ENCODE data around the gene TBRG4. TPM values are rescaled to one million over a fixed set of nuclear protein-coding genes. Genes with fewer than 3 reads are reported as not detected.

The TBRG4 gene
- polyA plus RNA-seq, 3 donors = 32.7 to 42.2 (median 38.4) TPM

DNA sequence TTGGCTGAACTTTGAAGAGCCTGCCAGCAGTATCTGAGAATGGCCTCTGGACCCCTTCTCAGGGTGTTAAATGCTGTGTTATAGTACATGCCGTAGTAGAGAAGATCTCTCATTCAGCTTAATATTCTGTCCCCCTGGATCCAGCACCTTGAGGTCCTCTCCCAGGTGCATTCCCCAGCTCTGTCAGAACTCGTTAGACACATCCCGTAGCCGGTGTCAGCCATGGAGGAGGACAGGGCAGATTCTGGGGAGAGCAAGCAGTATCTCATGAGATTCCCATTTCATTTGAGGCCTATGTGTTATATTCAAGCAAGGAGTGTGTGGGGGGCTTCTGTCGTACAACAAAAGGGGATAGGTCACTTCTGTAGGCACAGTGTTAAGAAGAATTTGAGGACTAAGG lies 57.6 kb downstream of the TBRG4 start:
- no peak overlapping the region for H2AFZ ChIP-seq (ENCODE audit: insufficient read depth, low read depth, low read length, poor library complexity, severe bottlenecking)
- H3K36me3 ChIP-seq (replicated peaks in 1 of 2; ENCODE audit: control insufficient read depth in 1 of 2, insufficient read depth in 2 of 2, low read length in 2 of 2) = peaks cover 39 to 57% of the 10 kb centered on the region in 2 donors
- intact Hi-C loops (cut with micrococcal nuclease) = no loop called here
- H3K9ac ChIP-seq (ENCODE audit: insufficient read depth, low read length, poor library complexity, severe bottlenecking) = no peak overlapping the region
- Mint-ChIP-seq H3K4me3 (no peak overlapping the region), H3K4me1 (peaks cover 25% of the 10 kb centered on the region), H3K27ac (peak overlapping the region in 3 of 7 donors; percentile 42 to 72 (median 51)), H3K36me3 (peaks cover 46 to 73% of the 10 kb centered on the region in 2 donors), H3K9me3 (no peaks in the 10 kb centered on the region), H3K27me3 (ENCODE audit: low read depth in 3 of 3) (no peaks in the 10 kb centered on the region)
- no peaks in the 10 kb centered on the region for H3K9me3 ChIP-seq (replicated peaks in 1 of 2; ENCODE audit: control insufficient read depth in 1 of 2, insufficient read depth in 1 of 2, low read length in 2 of 2)
- peaks cover 84% of the 10 kb centered on the region for H3K79me2 ChIP-seq (ENCODE audit: insufficient read depth, low read length)
- no peaks in the 10 kb centered on the region for H3K27me3 ChIP-seq (ENCODE audit: control insufficient read depth in 2 of 2, insufficient read depth in 2 of 2, low read length in 2 of 2)
- H3K27ac ChIP-seq (ENCODE audit: low read depth in 1 of 2, low read length in 2 of 2) = peak overlapping the region in 1 of 2 donors; percentile 57
- no peak for DNase-seq
- peaks cover 98% of the 10 kb centered on the region for H4K20me1 ChIP-seq (ENCODE audit: insufficient read depth, low read length)
- H3K4me3 ChIP-seq (replicated peaks in 1 of 3; ENCODE audit: low read depth in 2 of 3, low read length in 3 of 3) = no peak overlapping the region
- H3K4me1 ChIP-seq (ENCODE audit: control insufficient read depth in 1 of 2, insufficient read depth in 2 of 2, low read length in 2 of 2) = peaks cover 0 to 3% of the 10 kb centered on the region in 2 donors
- no CpG with 5 or more reads among the region's 5 CpGs for WGBS (ENCODE audit: insufficient coverage)
- TF ChIP-seq, protein P1, sequence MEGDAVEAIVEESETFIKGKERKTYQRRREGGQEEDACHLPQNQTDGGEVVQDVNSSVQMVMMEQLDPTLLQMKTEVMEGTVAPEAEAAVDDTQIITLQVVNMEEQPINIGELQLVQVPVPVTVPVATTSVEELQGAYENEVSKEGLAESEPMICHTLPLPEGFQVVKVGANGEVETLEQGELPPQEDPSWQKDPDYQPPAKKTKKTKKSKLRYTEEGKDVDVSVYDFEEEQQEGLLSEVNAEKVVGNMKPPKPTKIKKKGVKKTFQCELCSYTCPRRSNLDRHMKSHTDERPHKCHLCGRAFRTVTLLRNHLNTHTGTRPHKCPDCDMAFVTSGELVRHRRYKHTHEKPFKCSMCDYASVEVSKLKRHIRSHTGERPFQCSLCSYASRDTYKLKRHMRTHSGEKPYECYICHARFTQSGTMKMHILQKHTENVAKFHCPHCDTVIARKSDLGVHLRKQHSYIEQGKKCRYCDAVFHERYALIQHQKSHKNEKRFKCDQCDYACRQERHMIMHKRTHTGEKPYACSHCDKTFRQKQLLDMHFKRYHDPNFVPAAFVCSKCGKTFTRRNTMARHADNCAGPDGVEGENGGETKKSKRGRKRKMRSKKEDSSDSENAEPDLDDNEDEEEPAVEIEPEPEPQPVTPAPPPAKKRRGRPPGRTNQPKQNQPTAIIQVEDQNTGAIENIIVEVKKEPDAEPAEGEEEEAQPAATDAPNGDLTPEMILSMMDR (IDR thresholded peaks at IDR 0.05) = no peak
- no peak overlapping the region for H3K4me2 ChIP-seq (replicated peaks; ENCODE audit: extremely low read depth, low read length, poor library complexity, severe bottlenecking)

DNA sequence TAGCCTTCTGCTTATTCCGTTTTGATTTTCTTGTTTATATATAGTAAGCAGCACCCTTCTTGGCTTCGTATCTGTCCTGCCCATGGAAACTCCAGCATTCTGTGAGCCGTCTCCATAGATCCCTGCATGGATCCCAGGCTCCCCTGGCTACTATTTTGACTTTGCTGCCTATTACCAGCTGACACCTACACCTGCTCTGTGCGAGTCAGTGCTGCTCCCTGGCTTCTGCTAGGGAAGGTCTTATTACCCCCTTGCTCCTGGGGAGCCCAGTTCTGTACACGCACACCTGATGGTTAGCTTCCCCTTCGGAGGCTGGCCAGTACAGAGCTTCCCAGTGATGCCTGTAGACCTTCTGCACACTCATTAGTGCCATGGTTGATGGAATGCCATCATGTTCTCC lies 58.1 kb downstream of the TBRG4 start:
- Mint-ChIP-seq H3K27ac (peak overlapping the region in 2 of 7 donors; percentile 66 to 74), H3K9me3 (no peaks in the 10 kb centered on the region), H3K27me3 (ENCODE audit: low read depth in 3 of 3) (no peaks in the 10 kb centered on the region), H3K36me3 (peaks cover 46 to 77% of the 10 kb centered on the region in 2 donors), H3K4me1 (peaks cover 24% of the 10 kb centered on the region), H3K4me3 (no peak overlapping the region)
- Histone ChIP-seq H3K9ac (ENCODE audit: insufficient read depth, low read length, poor library complexity, severe bottlenecking) (no peak overlapping the region), H3K27ac (ENCODE audit: low read depth in 1 of 2, low read length in 2 of 2) (peak overlapping the region in 1 of 2 donors; percentile 57), H3K79me2 (ENCODE audit: insufficient read depth, low read length) (peaks cover 84% of the 10 kb centered on the region), H4K20me1 (ENCODE audit: insufficient read depth, low read length) (peaks cover 98% of the 10 kb centered on the region), H3K27me3 (ENCODE audit: control insufficient read depth in 2 of 2, insufficient read depth in 2 of 2, low read length in 2 of 2) (no peaks in the 10 kb centered on the region), H3K4me1 (ENCODE audit: control insufficient read depth in 1 of 2, insufficient read depth in 2 of 2, low read length in 2 of 2) (peaks cover 0 to 3% of the 10 kb centered on the region in 2 donors), H3K36me3 (replicated peaks in 1 of 2; ENCODE audit: control insufficient read depth in 1 of 2, insufficient read depth in 2 of 2, low read length in 2 of 2) (peaks cover 45 to 62% of the 10 kb centered on the region in 2 donors), H2AFZ (ENCODE audit: insufficient read depth, low read depth, low read length, poor library complexity, severe bottlenecking) (no peak overlapping the region), H3K4me3 (replicated peaks in 1 of 3; ENCODE audit: low read depth in 2 of 3, low read length in 3 of 3) (no peak overlapping the region), H3K9me3 (replicated peaks in 1 of 2; ENCODE audit: control insufficient read depth in 1 of 2, insufficient read depth in 1 of 2, low read length in 2 of 2) (no peaks in the 10 kb centered on the region), H3K4me2 (replicated peaks; ENCODE audit: extremely low read depth, low read length, poor library complexity, severe bottlenecking) (no peak overlapping the region)
- TF ChIP-seq, protein P1 (IDR thresholded peaks at IDR 0.05) = no peak
- DNase-seq = no peak
- intact Hi-C loops (cut with micrococcal nuclease) = no loop called here
- WGBS (ENCODE audit: insufficient coverage) = 92% methylated on average over 3 of the region's 6 CpGs
